ENCODE results near the gene GNA15. TPM values are rescaled to one million over a fixed set of nuclear protein-coding genes. Genes with fewer than 3 reads are reported as not detected.

Gene GNA15
- total RNA-seq, 1 experiment from 2014 or later = not detected

GRCh38 chr19:3136684-3137055, 837 bp downstream of the GNA15 start:
- DNase-seq = no peak
- ChIA-PET POLR2A (no interaction called here), CTCF (no interaction called here)
- intact Hi-C loops (cut with micrococcal nuclease; ENCODE audit: unreplicated experiment) = no loop called here
- H3K27me3 Mint-ChIP-seq (ENCODE audit: insufficient read depth, unreplicated experiment) = no peaks in the 10 kb centered on the region
- H3K4me1 ChIP-seq = no peaks in the 10 kb centered on the region
- no peaks in the 10 kb centered on the region for H3K36me3 ChIP-seq (ENCODE audit: control insufficient read depth, insufficient read depth, low read length)
- no peaks in the 10 kb centered on the region for H3K27me3 ChIP-seq (replicated peaks; ENCODE audit: control insufficient read depth, insufficient read depth, low read length)
- TF ChIP-seq CTCF (IDR thresholded peaks at IDR 0.05; ENCODE audit: insufficient read depth in 1 of 2, low read depth in 1 of 2, low read length in 1 of 2, severe bottlenecking in 1 of 2, unreplicated experiment in 1 of 2) = no peak
- no peaks in the 10 kb centered on the region for H3K9me3 Mint-ChIP-seq (ENCODE audit: unreplicated experiment)
- no TSS peak for BruUV-seq (replicated peaks)
- no peak overlapping the region for H3K4me3 Mint-ChIP-seq (ENCODE audit: unreplicated experiment)
- H3K27ac Mint-ChIP-seq (ENCODE audit: unreplicated experiment) = no peak overlapping the region
- no peaks in the 10 kb centered on the region for H3K9me3 ChIP-seq
- no peaks in the 10 kb centered on the region for H3K4me1 Mint-ChIP-seq (ENCODE audit: low read depth, unreplicated experiment)
- no peak overlapping the region for H3K4me3 ChIP-seq (ENCODE audit: low read depth, low read length)
- no peaks in the 10 kb centered on the region for H3K36me3 Mint-ChIP-seq (ENCODE audit: insufficient read depth, unreplicated experiment)

GRCh38 chr19:3137119-3137518, 1.3 kb downstream of the GNA15 start:
- H3K27ac Mint-ChIP-seq (ENCODE audit: unreplicated experiment) = no peak overlapping the region
- no peak for DNase-seq
- H3K36me3 Mint-ChIP-seq (ENCODE audit: insufficient read depth, unreplicated experiment) = no peaks in the 10 kb centered on the region
- intact Hi-C loops (cut with micrococcal nuclease; ENCODE audit: unreplicated experiment) = no loop called here
- no peaks in the 10 kb centered on the region for H3K27me3 Mint-ChIP-seq (ENCODE audit: insufficient read depth, unreplicated experiment)
- Histone ChIP-seq H3K9me3 (no peaks in the 10 kb centered on the region), H3K36me3 (ENCODE audit: control insufficient read depth, insufficient read depth, low read length) (no peaks in the 10 kb centered on the region), H3K4me3 (ENCODE audit: low read depth, low read length) (no peak overlapping the region), H3K4me1 (no peaks in the 10 kb centered on the region), H3K27me3 (replicated peaks; ENCODE audit: control insufficient read depth, insufficient read depth, low read length) (no peaks in the 10 kb centered on the region)
- BruUV-seq (replicated peaks) = no TSS peak
- H3K4me1 Mint-ChIP-seq (ENCODE audit: low read depth, unreplicated experiment) = no peaks in the 10 kb centered on the region
- H3K9me3 Mint-ChIP-seq (ENCODE audit: unreplicated experiment) = no peaks in the 10 kb centered on the region
- ChIA-PET CTCF (no interaction called here), POLR2A (no interaction called here)
- H3K4me3 Mint-ChIP-seq (ENCODE audit: unreplicated experiment) = no peak overlapping the region
- TF ChIP-seq CTCF (IDR thresholded peaks at IDR 0.05; ENCODE audit: insufficient read depth in 1 of 2, low read depth in 1 of 2, low read length in 1 of 2, severe bottlenecking in 1 of 2, unreplicated experiment in 1 of 2) = no peak

- BruUV-seq (replicated peaks) = no TSS peak
- Mint-ChIP-seq H3K4me3 (ENCODE audit: unreplicated experiment) (no peak overlapping the region), H3K27me3 (ENCODE audit: insufficient read depth, unreplicated experiment) (no peaks in the 10 kb centered on the region), H3K36me3 (ENCODE audit: insufficient read depth, unreplicated experiment) (no peaks in the 10 kb centered on the region), H3K9me3 (ENCODE audit: unreplicated experiment) (no peaks in the 10 kb centered on the region), H3K4me1 (ENCODE audit: low read depth, unreplicated experiment) (no peaks in the 10 kb centered on the region), H3K27ac (ENCODE audit: unreplicated experiment) (no peak overlapping the region)
- ChIA-PET POLR2A (no interaction called here), CTCF (interaction anchor here (1.3 kb wide), 1 partner anchor 9 kb away, joined by 3 read pairs; no protein-coding TSS in a partner anchor)
- DNase-seq = no peak
- Histone ChIP-seq H3K9me3 (no peaks in the 10 kb centered on the region), H3K27me3 (replicated peaks; ENCODE audit: control insufficient read depth, insufficient read depth, low read length) (no peaks in the 10 kb centered on the region), H3K4me3 (ENCODE audit: low read depth, low read length) (no peak overlapping the region), H3K4me1 (no peaks in the 10 kb centered on the region), H3K36me3 (ENCODE audit: control insufficient read depth, insufficient read depth, low read length) (no peaks in the 10 kb centered on the region)
- no peak for TF ChIP-seq CTCF (IDR thresholded peaks at IDR 0.05; ENCODE audit: insufficient read depth in 1 of 2, low read depth in 1 of 2, low read length in 1 of 2, severe bottlenecking in 1 of 2, unreplicated experiment in 1 of 2)
- intact Hi-C loops (cut with micrococcal nuclease; ENCODE audit: unreplicated experiment) = no loop called here
Measured at GRCh38 chr19:3138268-3138667, 2.4 kb downstream of the GNA15 start.

Data from Caco-2 (cell line).